GM18858 (cell line): ENCODE data around the gene PCSK4.
"Not testable (repeated sequence)": the region's sequence is repeated elsewhere in the genome, so short reads cannot be mapped to it uniquely, and the experiment has no call there.

Experiments used
- ATAC-seq: cut with Tn5 transposase; IDR thresholded peaks from one replicate; pipeline ENCODE4 v1.9.1; 2021; ENCODE audit not compliant: unreplicated experiment

PCSK4 gene

GRCh38 chr19:1505991-1506881 lies 16.1 kb upstream of the PCSK4 start:
- ATAC-seq, result no peak

GRCh38 chr19:1505012-1505411 lies 14.9 kb upstream of the PCSK4 start:
- ATAC-seq, result no peak

GRCh38 chr19:1503925-1504773 lies 14.0 kb upstream of the PCSK4 start:
- no peak for ATAC-seq

GRCh38 chr19:1503089-1503924 lies 13.2 kb upstream of the PCSK4 start:
- ATAC-seq, result no peak

GRCh38 chr19:1502433-1503088 lies 12.4 kb upstream of the PCSK4 start:
- no peak for ATAC-seq

GRCh38 chr19:1501200-1501595 lies 11.0 kb upstream of the PCSK4 start:
- no peak for ATAC-seq

GRCh38 chr19:1499231-1499630 lies 9.1 kb upstream of the PCSK4 start:
- not testable (repeated sequence) for ATAC-seq

- ATAC-seq, result no peak
Observed at GRCh38 chr19:1497578-1498235, 7.6 kb upstream of the PCSK4 start.

- no peak for ATAC-seq
Observed at GRCh38 chr19:1496714-1497577, 6.8 kb upstream of the PCSK4 start.

- ATAC-seq, result no peak
Observed at GRCh38 chr19:1495799-1496713, 5.9 kb upstream of the PCSK4 start.

- no peak for ATAC-seq
Observed at GRCh38 chr19:1495051-1495798, 5.1 kb upstream of the PCSK4 start.

- ATAC-seq, result no peak
Observed at GRCh38 chr19:1494115-1494815, 4.1 kb upstream of the PCSK4 start.

GRCh38 chr19:1492474-1493006 lies 2.4 kb upstream of the PCSK4 start:
- no peak for ATAC-seq

GRCh38 chr19:1491849-1492170 lies 1.7 kb upstream of the PCSK4 start:
- ATAC-seq, result no peak

GRCh38 chr19:1491114-1491848 lies 1.1 kb upstream of the PCSK4 start, which contains the start of gene REEP6:
TSS of gene REEP6 (plus strand) at chr19:1491181. CDS start at chr19:1491270, 89 bp downstream.
- ATAC-seq, result no peak
